Measurements from ENCODE around the gene CCDC78.

DNA sequence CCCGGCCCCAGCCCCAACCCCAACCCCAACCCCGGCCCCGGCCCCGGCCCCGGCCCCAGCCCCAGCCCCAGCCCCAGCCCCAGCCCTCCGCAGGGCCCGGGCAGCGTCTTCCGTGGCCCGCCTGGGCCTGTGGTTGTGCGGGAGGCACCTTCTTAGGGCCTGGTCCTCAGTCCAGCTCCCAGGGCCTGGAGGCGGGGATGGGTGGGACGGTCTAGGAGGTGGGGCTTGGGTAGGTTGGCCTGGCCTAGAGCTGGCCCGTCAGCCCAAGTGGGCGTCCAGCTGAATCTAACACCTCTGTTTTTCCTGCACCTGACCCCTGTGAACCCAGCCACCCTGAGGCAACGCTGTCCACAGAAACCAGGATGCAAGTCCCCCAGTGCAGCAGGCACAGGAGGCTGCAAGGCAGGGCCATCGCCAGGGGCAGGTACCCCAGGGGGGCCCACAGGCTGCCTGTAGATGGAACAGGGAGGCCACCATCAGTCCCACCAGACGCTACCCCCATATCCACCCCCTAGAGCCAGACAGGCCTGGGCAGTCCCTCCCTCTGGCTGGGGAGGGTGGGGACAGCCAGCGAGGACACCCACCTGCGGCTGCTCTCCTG is 43.0 kb upstream of the CCDC78 start:
- TF ChIP-seq, protein P1, sequence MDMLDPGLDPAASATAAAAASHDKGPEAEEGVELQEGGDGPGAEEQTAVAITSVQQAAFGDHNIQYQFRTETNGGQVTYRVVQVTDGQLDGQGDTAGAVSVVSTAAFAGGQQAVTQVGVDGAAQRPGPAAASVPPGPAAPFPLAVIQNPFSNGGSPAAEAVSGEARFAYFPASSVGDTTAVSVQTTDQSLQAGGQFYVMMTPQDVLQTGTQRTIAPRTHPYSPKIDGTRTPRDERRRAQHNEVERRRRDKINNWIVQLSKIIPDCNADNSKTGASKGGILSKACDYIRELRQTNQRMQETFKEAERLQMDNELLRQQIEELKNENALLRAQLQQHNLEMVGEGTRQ (IDR thresholded peaks at IDR 0.05; ENCODE audit: low read depth, low read length) = no peak
- TF ChIP-seq, protein P2, sequence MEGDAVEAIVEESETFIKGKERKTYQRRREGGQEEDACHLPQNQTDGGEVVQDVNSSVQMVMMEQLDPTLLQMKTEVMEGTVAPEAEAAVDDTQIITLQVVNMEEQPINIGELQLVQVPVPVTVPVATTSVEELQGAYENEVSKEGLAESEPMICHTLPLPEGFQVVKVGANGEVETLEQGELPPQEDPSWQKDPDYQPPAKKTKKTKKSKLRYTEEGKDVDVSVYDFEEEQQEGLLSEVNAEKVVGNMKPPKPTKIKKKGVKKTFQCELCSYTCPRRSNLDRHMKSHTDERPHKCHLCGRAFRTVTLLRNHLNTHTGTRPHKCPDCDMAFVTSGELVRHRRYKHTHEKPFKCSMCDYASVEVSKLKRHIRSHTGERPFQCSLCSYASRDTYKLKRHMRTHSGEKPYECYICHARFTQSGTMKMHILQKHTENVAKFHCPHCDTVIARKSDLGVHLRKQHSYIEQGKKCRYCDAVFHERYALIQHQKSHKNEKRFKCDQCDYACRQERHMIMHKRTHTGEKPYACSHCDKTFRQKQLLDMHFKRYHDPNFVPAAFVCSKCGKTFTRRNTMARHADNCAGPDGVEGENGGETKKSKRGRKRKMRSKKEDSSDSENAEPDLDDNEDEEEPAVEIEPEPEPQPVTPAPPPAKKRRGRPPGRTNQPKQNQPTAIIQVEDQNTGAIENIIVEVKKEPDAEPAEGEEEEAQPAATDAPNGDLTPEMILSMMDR (conservative IDR thresholded peaks at IDR 0.05; ENCODE audit: low read depth, low read length) = no peak

Data from IMR-90 (cell line).